Spleen (tissue), 7 donors: ENCODE results near the gene CCDC88C.

Experiments
- CTCF ChIP-seq, 11 experiments: fragments of 200-600 bp in 7 of 11; fragments of 450-650 bp in 4 of 11; sonication (generic) in 4 of 11; IDR thresholded peaks in 8 of 11; conservative IDR thresholded peaks in 3 of 11; 1 replicate in 7 of 11; 2 replicates in 4 of 11; pipeline versions ENCODE4 v1.4.0 to v1.8.0; 2016 to 2021; ENCODE audit warnings: antibody characterized with exemption in 11 of 11, inconsistent platforms in 4 of 11, mild to moderate bottlenecking in 1 of 11
- POLR2A ChIP-seq, 3 donors: fragments of 450-650 bp; IDR thresholded peaks; one replicate each; pipeline ENCODE4 v1.5.1; 2017; ENCODE audit warnings: antibody characterized with exemption in 3 of 3, mild to moderate bottlenecking in 1 of 3
- POLR2AphosphoS5 ChIP-seq, 3 donors: sonication (generic); formaldehyde crosslinking; IDR thresholded peaks; one replicate each; pipeline ENCODE4 v1.5.1; 2017; ENCODE audit warnings: antibody characterized with exemption in 3 of 3
- donor health status: DM: no; HTN: no; CAD: no; lungs with moderate emphysema.
- donor health status: DM: no; HTN: no; CAD: no.
- donor health status: DM: no; HTN: no; CAD: no.

DNA sequence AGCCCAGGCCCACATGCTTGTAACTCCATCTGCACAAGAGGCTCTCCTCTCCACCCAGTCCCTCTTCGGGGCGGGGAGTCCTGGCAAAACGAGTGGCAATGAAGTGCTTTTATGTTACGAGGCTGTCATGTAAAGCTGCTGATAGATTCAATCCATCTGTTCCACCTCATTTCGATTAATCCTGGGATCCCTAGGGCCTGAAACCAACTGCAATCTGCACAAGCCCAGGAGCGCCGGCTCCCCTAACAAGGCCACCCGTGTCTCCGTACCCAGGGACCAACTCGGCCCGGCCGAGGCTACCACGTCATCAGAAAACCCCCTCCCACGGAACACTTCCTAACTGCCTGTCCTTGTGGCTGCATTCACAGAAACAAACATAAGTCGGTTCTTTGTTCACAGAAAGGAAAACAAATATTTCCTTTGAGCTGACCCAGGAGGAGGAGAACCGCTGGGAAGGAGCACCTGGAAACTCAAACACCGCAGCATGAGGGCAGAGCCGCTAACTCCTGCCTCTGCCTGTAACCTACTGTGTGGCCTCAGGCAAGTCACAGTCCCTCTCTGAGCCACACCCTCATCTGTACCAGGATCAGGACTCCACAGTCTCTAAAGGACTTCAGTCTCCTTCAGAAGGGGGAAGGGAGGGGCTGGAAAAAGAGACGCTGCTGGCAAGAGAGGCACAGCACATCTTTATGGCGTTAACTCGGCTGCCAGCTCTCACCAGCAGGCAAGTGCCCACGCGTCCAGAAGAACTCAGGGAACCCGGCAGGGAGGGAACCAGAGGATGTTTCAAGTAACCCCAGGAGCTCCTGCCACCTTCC, 47.8 kb downstream of the CCDC88C start:
- TF ChIP-seq CTCF (IDR thresholded peaks at IDR 0.05 in 8 of 11, conservative IDR thresholded peaks at IDR 0.05 in 3 of 11) (no peak), POLR2A (IDR thresholded peaks at IDR 0.05) (no peak), POLR2AphosphoS5 (IDR thresholded peaks at IDR 0.05) (no peak)
